NCI-H345 (cell line): ENCODE data around the gene SMIM7.

Experiments used
- DNase-seq: peaks from one replicate; lab custom pipeline; 2025; lab: John Stamatoyannopoulos, UW

Gene SMIM7

GRCh38 chr19:16621165-16621800 lies 38.7 kb downstream of the SMIM7 start:
- DNase-seq: no peak

- DNase-seq: no peak
These were observed 39.4 kb downstream of the SMIM7 start for GRCh38 chr19:16620584-16620983.

GRCh38 chr19:16620018-16620417 lies 39.9 kb downstream of the SMIM7 start:
- DNase-seq: no peak

- no peak for DNase-seq
These were observed 40.5 kb downstream of the SMIM7 start for GRCh38 chr19:16619457-16619856.

GRCh38 chr19:16618248-16618647 lies 41.7 kb downstream of the SMIM7 start:
- no peak for DNase-seq

GRCh38 chr19:16615808-16616207 lies 44.1 kb downstream of the SMIM7 start:
- no peak for DNase-seq

GRCh38 chr19:16614941-16615340 lies 45.0 kb downstream of the SMIM7 start:
- no peak for DNase-seq

- no peak for DNase-seq
These were observed 46.1 kb downstream of the SMIM7 start for GRCh38 chr19:16613841-16614240.

GRCh38 chr19:16612636-16613035 lies 47.3 kb downstream of the SMIM7 start:
- no peak for DNase-seq

- DNase-seq: no peak
These were observed 48.8 kb downstream of the SMIM7 start for GRCh38 chr19:16611121-16611520.

GRCh38 chr19:16609511-16610200 lies 50.3 kb downstream of the SMIM7 start:
- no peak for DNase-seq

GRCh38 chr19:16608290-16608739 lies 51.6 kb downstream of the SMIM7 start:
- DNase-seq: no peak

- DNase-seq: no peak
These were observed 52.1 kb downstream of the SMIM7 start for GRCh38 chr19:16607819-16608218.

GRCh38 chr19:16605553-16605994 lies 54.4 kb downstream of the SMIM7 start:
- no peak for DNase-seq

- DNase-seq: no peak
These were observed 54.8 kb downstream of the SMIM7 start for GRCh38 chr19:16605115-16605514.

GRCh38 chr19:16604615-16605014 lies 55.3 kb downstream of the SMIM7 start:
- DNase-seq: no peak

- no peak for DNase-seq
These were observed 56.9 kb downstream of the SMIM7 start for GRCh38 chr19:16603090-16603489.

GRCh38 chr19:16601378-16602052 lies 58.4 kb downstream of the SMIM7 start:
- no peak for DNase-seq

- no peak for DNase-seq
These were observed 59.1 kb downstream of the SMIM7 start for GRCh38 chr19:16600824-16601223.

- no peak for DNase-seq
These were observed 60.1 kb downstream of the SMIM7 start for GRCh38 chr19:16599655-16600346.

GRCh38 chr19:16598848-16599247 lies 61.1 kb downstream of the SMIM7 start:
- DNase-seq: no peak

GRCh38 chr19:16596399-16596798 lies 63.5 kb downstream of the SMIM7 start:
- no peak for DNase-seq
